GM21360 (cell line): ENCODE results near the gene FASTK.

Experiments used
- ATAC-seq: cut with Tn5 transposase; IDR thresholded peaks from one replicate; pipeline ENCODE4 v1.9.1; 2021; ENCODE audit warnings: mild to moderate bottlenecking, moderate library complexity; ENCODE audit not compliant: unreplicated experiment

The FASTK gene

GRCh38 chr7:151118108-151119054, 37.8 kb upstream of the FASTK start:
- ATAC-seq: no peak

GRCh38 chr7:151117565-151117964, 37.0 kb upstream of the FASTK start:
- no peak for ATAC-seq

- ATAC-seq: no peak
These were observed 36.2 kb upstream of the FASTK start for GRCh38 chr7:151116603-151117440.

DNA sequence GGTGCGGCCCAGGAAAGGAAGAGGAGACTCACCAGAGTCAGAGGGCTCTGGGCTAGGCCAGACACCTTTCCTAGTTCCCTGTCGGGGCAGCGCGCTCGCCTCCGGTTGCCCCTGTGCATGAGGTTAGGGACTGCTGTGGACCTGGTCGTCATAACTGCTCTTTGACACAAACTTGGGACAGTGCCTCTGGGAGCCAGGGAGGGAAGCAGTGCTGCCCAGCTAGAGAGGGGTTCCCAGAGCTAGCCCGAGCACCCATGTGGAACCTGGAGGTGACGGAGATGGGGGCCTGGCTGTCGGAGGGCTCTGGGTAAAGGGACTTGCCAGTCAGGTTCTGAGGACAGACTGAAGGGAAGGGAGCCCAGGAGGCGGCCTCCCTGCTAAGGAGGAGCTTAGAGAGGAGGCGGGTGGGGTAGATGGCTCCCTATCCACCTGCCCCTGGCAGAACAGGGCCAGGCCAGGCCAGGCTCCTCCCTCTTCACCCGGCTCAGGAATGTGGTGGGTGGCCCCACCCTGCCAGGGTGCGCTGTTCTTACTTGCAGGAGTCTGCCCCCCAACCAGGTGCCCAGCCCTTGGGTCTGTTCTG, 35.3 kb upstream of the FASTK start:
- no peak for ATAC-seq

DNA sequence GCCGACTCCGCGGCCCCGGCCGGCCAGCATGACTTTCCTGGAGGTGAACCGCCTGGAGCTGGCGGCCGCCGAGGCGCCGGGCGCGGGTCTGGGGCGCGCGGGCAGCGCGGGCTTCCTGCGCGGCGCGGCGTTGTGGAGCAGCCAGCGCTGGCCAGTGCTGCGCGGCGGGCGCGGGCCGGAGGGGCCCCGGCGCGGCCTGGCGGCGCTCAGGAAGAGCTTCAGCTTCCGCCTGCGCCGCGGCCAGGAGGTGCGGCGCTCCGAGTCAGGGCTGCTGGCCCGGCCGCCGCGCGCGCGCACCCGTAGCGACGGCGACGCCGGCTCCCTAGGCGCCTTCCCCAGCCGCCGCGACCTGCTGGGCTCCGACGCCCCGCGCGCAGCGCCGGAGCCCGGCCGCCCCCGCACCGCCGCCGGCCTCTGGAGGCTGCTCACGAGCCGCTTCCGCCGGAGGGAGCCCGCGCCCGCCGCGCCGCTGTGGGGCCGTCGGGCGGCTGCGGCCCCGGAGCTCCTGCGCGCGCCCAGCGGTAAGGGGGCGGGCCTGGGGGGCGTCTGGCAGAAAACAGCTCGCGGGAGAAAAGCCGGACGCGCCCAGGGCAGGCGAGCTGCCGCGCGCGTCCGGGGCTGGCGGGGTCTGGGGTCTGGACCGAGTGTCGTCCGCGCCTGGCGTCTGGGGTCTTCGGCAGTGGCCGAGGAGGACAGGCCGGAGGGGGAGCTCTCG, 34.7 kb upstream of the FASTK start:
- ATAC-seq: no peak

DNA sequence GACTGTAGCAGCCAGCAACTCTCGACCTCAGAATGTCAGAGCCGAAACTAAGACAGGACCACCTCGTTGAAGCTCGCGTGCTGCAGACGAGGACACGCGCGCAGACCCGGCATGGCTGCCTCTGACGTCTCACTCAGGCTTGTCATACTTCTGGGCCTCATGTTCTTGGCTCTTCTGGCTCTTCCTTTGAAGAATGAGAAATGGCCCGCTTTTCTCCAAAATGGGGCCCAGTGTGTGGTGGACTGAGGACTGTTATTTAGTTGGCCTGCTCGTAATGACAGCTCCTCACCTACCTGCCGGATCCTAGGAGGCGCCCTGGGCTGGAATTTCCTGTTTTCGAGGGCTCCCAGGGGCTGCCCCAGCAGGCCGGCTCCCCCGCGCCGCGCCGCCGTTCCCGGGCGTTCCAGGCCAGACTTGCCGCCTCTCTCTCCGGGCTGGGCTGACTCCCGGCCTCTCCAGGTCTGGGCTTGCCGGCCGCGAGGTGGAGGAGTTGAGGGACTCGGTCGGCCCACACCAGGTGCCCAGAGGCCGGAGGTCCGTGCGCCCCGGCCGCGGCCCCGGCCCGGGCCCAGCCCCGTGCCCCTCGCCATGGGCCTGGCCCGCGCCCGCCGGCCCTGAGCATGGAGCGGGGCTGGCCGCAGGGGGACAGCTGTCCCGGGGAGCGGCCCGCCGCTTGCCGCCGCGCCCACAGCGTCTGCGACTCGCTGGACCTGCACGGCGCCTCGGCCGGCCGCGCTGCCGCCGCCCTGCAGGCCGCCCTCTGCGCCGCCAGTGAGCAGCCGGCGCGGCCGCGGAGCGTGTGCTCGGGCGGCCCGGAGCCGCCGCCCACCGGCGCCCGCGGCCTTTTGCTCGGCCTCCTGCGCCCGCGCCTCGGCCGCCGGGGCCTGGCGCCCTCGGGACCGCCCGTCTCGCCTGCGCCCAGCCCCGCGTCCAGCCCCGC, 33.8 kb upstream of the FASTK start:
- no peak for ATAC-seq

DNA sequence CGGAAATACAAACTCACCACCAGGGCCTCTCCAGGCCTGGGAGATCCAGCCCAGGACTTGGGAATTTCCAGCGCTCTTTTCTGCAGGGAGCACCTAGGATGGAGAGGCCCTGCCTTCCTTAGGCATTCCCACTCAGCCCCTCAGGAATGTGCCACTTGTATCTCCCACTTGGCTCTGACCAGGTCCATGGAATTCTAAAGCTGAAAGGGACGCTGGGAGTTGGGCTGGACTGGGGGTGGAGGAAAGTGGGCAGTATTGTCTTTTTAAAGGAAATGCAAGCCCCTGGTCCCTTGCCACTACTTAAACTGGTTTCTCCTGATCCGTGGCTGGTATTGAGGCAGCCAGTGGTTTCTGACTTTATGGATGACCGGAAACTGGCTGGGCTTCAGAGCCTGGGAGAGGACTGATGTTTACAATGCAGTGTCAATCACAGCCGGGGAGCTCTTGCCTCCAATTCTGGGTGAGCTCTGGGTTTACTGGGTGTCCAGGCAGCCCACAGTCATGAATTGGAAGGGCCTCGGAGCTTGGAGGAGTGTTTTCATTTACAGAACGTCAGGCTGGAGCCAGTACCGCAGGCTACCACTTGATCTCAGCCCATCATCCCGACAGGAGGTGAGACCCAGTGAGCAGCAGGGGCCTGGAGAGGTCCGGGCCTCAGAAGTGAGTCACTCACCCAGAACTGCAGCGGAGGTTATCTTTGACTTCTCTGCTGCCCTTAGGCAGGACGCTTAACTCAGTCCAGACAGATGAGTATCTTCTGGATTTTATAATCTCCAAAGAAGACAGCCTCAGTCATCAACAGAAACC, 32.9 kb upstream of the FASTK start:
- ATAC-seq: no peak

GRCh38 chr7:151110941-151111645, 30.5 kb upstream of the FASTK start:
- peak; percentile 70 for ATAC-seq

GRCh38 chr7:151110236-151110940, 29.8 kb upstream of the FASTK start:
- ATAC-seq: no peak

- no peak for ATAC-seq
These were observed 28.8 kb upstream of the FASTK start for GRCh38 chr7:151109094-151110048.

DNA sequence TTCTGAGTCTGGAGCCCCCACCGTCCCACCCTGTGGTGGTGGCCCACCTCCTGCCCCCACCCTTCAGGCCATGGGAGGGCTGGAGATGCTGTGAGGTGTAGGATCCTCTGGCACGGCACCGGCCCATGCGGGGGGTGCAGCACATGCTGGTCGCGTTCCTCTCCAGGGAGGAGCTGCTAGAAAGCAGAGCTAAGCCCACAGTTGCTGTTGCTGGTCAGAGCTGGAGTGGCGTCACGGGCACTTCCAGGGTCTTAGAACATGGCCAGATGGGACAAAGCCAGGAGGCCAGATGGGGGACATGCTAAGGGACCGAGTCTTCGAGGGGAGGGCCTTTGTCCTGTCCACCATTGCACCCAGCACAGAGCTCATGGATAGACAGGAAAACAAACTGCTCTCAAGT, 27.3 kb upstream of the FASTK start:
- no peak for ATAC-seq

DNA sequence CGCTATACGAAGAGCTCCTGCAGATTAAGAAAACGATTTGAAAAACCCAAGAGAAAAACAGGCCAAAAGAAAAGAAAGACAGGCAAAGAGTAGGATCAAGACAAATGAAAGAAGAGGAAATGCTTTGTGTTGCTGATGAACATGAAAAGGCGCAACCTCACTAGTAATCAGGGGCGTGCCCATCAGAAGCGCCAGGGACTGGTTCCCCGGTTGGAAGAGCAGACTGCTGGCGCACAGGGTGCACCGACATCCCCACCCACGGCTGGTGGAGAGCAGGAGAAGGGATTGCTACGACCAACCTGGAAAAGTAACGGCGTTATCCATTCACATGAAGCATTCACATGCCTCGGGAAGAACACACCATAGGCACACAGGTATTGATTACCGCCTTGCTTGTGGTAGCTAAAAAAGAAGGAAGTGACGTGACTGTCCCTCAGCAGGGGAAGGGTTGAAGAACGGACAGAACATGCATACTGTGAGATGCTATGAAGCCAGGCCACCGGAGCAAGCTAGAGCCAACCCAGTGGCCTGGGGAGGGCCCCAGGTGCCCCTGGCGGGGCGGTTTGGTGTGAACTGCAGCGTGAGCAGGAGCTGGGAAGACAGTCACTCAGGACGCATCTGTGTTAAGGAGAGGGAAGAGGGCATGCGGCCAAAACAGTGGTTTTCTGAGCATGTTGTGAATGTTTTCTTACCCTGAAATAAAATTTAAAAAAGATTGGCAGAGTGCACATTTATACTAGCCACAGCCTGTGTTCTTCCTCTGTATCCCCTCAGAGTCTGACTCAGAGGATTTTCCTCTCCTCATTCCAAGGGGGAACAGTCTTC, 24.0 kb upstream of the FASTK start:
- no peak for ATAC-seq

GRCh38 chr7:151103973-151104372, 23.4 kb upstream of the FASTK start:
- ATAC-seq: no peak

DNA sequence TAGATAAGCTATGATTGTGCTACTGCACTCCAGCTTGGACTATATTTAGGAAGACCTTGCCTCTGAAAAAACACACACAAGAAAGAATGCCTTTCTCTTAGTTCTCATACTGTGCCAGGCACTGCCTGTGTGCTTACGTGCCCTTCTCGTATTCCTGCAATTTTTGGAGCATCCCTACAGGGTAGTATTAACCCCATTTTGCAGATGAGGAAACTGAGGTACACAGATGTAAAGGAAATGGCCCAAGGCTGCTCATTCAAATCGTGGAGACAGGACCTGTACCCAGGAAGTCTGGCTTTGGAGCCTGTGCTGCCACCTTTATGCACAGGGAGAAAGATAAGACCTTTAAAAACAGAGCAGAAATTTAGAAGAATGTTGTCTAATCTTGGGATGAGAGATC, 22.4 kb upstream of the FASTK start:
- ATAC-seq: no peak

DNA sequence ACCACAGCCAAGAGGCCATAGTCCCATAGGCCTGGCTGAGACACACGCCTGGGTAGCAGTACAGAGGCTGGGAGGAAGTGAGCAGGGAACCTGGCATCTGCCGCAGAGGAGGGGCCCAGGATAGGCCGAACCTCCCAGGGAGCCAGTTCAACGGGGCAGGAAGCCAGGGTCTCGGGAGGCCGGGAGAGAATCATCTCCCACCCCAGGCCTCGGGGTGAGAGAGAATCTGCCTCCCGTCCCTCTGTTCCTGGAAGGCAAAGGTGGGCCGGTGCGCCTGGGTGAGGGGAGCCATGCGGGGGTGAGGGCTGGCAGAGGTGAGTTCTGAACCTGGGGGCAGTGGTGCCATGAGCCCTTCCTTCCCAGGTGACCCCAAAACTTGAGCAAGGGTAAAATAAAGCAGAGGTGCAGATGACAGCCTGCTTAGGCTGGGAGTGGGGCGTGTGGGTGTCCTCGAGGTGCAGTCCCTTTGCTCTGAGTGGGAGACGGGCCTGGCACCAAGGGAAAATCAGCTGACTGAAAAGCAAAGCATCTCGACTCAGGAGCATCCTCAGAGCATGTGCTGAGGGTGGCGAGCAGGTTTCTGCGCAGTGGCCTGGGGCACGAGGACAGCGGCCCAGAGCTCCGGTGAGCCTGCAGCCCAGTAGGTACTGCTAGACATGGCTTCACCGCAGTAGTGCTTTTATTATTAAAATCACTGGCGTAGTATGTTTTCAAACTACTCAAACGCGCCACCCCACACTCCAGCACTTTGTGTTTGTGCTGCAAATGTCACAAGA, 21.2 kb upstream of the FASTK start:
- no peak for ATAC-seq
